IPS DF 6.9 (cell line): Measurements from ENCODE around the gene DIP2B.
"Not testable (repeated sequence)": the region's sequence is repeated elsewhere in the genome, so short reads cannot be mapped to it uniquely, and the experiment has no call there.

Experiments used
- DNase-seq: peaks from one replicate; pipeline ENCODE4 v3.0.0-alpha.2; 2013; ENCODE audit warnings: low read depth, low spot score
- H3K27ac ChIP-seq: one replicate; pipeline ENCODE4 v1.5.1; 2013; ENCODE audit warnings: low read length, control low read depth
- H3K27me3 ChIP-seq: 2 replicates; pipeline ENCODE4 v1.6.1; 2013; ENCODE audit warnings: mild to moderate bottlenecking, low read length; ENCODE audit not compliant: control insufficient read depth, insufficient read depth
- H3K36me3 ChIP-seq: 2 replicates; pipeline ENCODE4 v1.6.1; 2013; ENCODE audit warnings: low read length; ENCODE audit not compliant: control insufficient read depth, insufficient read depth
- H3K4me1 ChIP-seq: 2 replicates; pipeline ENCODE4 v1.6.1; 2013; ENCODE audit warnings: low read length; ENCODE audit not compliant: control insufficient read depth, insufficient read depth
- H3K4me3 ChIP-seq: 2 replicates; pipeline ENCODE4 v1.5.1; 2013; ENCODE audit warnings: mild to moderate bottlenecking, low read length
- H3K9me3 ChIP-seq: 2 replicates; pipeline ENCODE4 v1.6.1; 2013; ENCODE audit warnings: low read length, inconsistent platforms; ENCODE audit not compliant: control insufficient read depth, insufficient read depth
- WGBS: extraction: QIAGEN DNeasy Blood & Tissue Kit; methylation state at CpG from one replicate; pipeline ENCODE4 v1.1.7; 2013; ENCODE audit warnings: mixed read lengths, missing lambda C conversion rate; ENCODE audit not compliant: insufficient read length, insufficient coverage; 5-methylcytosine and 5-hydroxymethylcytosine counted together

The DIP2B gene

DNA sequence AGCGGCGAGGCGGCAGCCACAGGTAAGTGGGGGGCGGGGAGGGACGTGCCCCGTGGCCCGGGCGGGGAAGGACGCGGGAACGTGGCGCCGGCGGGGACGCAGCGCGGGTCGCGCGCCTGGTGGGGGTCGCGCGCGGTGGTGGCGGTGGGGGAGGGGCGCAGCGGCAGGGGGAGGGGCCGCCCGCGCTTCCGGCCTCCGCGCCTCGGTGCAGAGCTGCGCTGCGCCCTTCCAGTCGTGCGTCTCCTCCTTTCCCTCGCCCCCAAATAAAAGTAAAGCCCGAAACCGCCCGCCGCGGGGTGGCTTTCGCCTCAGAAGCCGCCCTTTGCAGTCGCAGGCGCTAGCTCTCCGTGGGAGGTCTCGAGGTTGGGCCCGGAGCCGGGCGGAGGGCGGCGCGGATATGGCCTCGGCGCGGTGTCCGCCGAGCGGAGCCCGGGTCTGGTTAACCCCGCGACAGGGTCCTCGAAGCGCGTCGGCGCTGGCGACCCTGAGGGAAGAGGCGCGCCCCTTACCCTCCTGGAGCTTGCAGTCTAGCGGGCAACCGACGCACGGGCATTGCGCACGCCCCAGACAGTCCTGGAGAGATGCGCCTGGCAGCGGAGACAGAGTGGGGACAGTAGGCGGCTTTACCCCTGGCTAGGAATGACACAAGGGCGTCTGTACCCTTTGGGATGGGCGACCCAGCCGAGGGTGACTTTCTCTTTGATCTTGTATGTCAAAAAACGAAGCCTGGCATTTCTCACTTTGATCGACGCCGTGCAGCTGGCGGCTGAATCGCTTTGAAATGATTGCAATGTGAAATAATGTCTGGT lies 259.7 kb downstream of the DIP2B start:
- peak overlapping the region; percentile 81 for H3K4me3 ChIP-seq
- H3K27ac ChIP-seq, result no peak overlapping the region
- H3K4me1 ChIP-seq, result no peaks in the 10 kb centered on the region
- WGBS, result no CpG with 5 or more reads among the region's 91 CpGs
- no peak for DNase-seq
- no peaks in the 10 kb centered on the region for H3K36me3 ChIP-seq
- no peaks in the 10 kb centered on the region for H3K9me3 ChIP-seq
- H3K27me3 ChIP-seq, result no peaks in the 10 kb centered on the region

DNA sequence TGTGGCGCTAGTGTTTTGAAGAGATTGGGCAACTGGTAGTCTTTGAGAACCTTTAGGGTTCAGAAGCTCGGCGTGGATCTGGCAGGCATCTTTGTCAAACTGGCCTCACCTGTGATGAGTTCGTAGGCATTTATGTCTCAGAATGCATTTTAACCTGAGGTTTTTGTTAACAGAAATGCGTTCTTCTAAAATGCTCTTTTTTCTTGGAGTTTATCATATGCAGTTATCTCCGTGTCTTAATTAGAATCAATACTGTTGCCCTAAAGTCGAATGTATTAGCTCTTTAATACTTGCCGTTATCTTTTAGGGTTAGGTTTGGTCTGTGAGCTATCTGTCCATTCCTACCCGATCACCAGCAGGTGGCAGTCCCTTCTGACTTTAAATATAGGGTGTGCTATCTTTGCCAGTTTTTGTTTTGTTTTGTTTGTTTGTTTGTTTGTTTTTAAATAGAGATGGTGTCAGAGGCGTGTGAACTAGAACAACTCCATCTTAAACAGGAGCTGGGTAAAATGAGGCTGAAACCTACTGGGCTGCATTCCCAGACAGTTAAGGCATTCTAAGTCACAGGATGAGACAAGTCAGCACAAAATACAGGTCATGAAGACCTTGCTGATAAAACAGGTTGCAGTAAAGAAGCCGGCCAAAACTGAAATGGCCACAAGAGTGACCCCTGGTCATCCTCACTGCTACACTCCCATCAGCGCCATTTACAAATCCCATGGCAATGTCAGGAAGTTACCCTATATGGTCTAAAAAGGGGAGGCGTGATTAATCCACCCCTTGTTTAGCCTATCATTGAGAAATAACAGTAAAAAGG lies 260.5 kb downstream of the DIP2B start:
- Histone ChIP-seq H3K27ac (no peak overlapping the region), H3K4me1 (no peaks in the 10 kb centered on the region), H3K36me3 (no peaks in the 10 kb centered on the region), H3K4me3 (peak overlapping the region; percentile 81; the same call in 1 of the 2 replicates), H3K9me3 (no peaks in the 10 kb centered on the region), H3K27me3 (no peaks in the 10 kb centered on the region)
- WGBS, result no CpG with 5 or more reads among the region's 13 CpGs
- DNase-seq, result no peak

DNA sequence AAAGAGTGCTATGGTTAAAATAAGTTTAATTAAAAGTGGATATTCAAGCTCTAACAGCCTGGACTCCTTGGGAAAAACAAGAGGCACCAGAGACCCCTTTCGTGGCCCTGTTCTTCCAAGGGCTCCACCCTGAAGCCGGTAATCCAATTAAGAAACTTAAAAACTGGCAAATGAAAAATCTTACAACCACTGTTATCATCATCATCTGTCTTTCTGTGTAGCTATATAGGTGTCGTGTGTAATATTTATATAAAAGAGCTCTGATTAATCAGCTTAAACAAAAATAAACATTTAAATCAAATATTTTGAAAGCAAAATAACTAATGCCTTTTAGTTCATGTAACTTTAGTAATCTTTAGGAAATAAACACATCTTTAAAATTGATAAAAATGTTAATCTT lies 263.6 kb downstream of the DIP2B start:
- H3K36me3 ChIP-seq, result no peaks in the 10 kb centered on the region
- DNase-seq, result no peak
- no peaks in the 10 kb centered on the region for H3K27me3 ChIP-seq
- no peak overlapping the region for H3K4me3 ChIP-seq
- H3K4me1 ChIP-seq, result no peaks in the 10 kb centered on the region
- H3K27ac ChIP-seq, result no peak overlapping the region
- WGBS, result no CpG with 5 or more reads among the region's 3 CpGs
- H3K9me3 ChIP-seq, result no peaks in the 10 kb centered on the region

DNA sequence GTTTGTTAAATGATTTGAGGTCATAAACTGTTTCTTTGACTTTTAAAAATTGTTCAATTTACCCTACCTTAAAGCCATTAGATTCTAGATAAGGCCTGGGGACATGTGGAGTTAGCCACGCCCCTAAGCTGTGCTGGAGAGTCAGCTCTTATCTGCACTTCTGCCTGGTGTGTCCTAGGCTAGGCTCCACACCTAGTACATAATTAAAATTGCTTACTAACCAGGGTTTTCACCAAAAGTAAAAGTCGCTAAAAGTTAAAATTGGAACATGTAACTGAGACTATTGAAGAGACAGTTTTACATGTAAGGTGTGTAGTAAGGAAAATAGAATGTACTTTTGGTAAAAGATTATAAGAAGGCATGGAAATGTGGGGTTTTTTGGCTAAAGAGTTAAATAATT lies 264.0 kb downstream of the DIP2B start:
- not testable (repeated sequence) for H3K4me1 ChIP-seq, H3K9me3 ChIP-seq, H3K27ac ChIP-seq, H3K27me3 ChIP-seq, H3K4me3 ChIP-seq, H3K36me3 ChIP-seq, DNase-seq
- no CpG with 5 or more reads among the region's 2 CpGs for WGBS

DNA sequence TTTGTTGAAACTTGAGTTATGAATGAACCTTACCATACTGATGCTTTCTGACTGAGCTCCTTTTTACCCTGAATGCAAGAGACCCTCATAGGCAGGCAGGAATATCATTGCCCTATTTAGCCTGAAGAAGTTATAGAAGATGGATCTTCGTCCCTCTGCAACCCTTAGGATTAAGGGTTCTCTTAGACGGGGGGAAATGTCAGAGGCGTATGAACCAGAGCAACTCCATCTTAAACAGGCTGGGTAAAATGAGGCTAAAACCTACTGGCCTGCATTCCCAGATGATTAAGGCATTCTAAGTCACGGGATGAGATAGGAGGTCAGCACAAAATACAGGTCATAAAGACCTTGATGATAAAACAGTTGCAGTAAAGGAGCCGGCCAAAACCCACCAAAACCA lies 266.6 kb downstream of the DIP2B start:
- Histone ChIP-seq H3K27ac (no peak overlapping the region), H3K36me3 (no peaks in the 10 kb centered on the region), H3K4me1 (no peaks in the 10 kb centered on the region), H3K4me3 (no peak overlapping the region), H3K9me3 (no peaks in the 10 kb centered on the region), H3K27me3 (no peaks in the 10 kb centered on the region)
- no peak for DNase-seq
- WGBS, result no CpG with 5 or more reads among the region's 5 CpGs

DNA sequence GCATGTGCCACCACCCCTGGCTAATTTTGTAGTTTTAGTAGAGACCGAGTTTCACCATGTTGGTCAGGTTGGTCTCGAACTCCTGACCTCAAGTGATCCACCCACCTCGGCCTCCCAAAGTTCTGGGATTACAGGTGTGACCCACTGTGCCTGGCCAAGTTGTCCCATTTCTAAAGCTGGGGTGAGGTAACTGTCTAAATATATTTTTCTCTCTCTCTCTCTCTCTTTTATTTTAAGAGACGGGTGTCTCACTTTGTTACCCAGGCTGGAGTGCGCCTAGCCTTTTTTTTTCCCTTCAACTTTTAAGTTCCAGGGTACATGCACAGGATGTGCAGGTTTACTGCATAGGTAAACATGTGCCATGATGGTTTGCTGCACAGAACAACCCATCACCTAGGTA lies 267.7 kb downstream of the DIP2B start:
- Histone ChIP-seq H3K4me1 (no peaks in the 10 kb centered on the region), H3K9me3 (no peaks in the 10 kb centered on the region), H3K4me3 (no peak overlapping the region), H3K36me3 (no peaks in the 10 kb centered on the region), H3K27ac (no peak overlapping the region), H3K27me3 (no peaks in the 10 kb centered on the region)
- no CpG with 5 or more reads among the region's 5 CpGs for WGBS
- no peak for DNase-seq

DNA sequence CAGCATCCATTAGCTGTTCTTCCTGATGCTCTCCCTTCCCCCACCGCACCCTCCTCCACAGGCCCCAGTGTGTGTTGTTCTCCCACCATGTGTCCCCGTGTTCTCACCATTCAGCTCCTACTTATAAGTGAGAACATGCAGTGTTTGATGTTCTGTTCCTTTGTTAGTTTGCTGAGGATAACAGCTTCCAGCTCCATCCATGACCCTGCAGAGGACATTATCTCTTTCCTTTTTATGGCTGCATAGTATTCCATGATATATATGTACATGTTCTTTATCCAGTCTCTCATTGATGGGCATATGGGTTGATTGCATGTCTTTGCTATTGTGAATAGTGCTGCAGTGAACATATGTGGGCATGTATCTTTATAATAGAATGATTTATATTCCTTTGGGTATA lies 268.1 kb downstream of the DIP2B start:
- no peak for DNase-seq
- Histone ChIP-seq H3K36me3 (no peaks in the 10 kb centered on the region), H3K27me3 (no peaks in the 10 kb centered on the region), H3K4me3 (no peak overlapping the region), H3K27ac (no peak overlapping the region), H3K4me1 (no peaks in the 10 kb centered on the region), H3K9me3 (no peaks in the 10 kb centered on the region)
- WGBS, result no CpG with 5 or more reads among the region's 2 CpGs

DNA sequence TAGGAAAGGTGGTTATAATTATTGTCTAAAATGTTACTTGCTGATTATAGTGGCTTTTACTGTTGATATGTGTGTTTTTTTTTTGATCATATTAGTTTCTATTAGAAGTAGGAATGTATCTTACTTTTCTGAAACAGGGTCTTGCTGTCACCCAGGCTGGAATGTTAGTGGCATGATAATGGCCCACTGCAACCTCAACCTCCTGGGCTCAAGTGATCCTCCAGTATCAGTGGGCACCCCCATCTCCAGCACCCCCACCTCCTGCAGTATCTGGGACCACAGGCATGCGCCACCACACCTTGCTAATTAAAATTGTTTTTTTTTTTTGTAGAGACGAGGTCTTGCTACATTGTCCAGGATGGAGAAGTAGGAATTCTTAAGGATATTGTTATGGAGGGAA lies 270.5 kb downstream of the DIP2B start:
- H3K4me1 ChIP-seq, result no peaks in the 10 kb centered on the region
- no peak overlapping the region for H3K4me3 ChIP-seq
- H3K36me3 ChIP-seq, result no peaks in the 10 kb centered on the region
- no peak for DNase-seq
- no peaks in the 10 kb centered on the region for H3K9me3 ChIP-seq
- no CpG with 5 or more reads among the region's 2 CpGs for WGBS
- H3K27ac ChIP-seq, result no peak overlapping the region
- H3K27me3 ChIP-seq, result no peaks in the 10 kb centered on the region

DNA sequence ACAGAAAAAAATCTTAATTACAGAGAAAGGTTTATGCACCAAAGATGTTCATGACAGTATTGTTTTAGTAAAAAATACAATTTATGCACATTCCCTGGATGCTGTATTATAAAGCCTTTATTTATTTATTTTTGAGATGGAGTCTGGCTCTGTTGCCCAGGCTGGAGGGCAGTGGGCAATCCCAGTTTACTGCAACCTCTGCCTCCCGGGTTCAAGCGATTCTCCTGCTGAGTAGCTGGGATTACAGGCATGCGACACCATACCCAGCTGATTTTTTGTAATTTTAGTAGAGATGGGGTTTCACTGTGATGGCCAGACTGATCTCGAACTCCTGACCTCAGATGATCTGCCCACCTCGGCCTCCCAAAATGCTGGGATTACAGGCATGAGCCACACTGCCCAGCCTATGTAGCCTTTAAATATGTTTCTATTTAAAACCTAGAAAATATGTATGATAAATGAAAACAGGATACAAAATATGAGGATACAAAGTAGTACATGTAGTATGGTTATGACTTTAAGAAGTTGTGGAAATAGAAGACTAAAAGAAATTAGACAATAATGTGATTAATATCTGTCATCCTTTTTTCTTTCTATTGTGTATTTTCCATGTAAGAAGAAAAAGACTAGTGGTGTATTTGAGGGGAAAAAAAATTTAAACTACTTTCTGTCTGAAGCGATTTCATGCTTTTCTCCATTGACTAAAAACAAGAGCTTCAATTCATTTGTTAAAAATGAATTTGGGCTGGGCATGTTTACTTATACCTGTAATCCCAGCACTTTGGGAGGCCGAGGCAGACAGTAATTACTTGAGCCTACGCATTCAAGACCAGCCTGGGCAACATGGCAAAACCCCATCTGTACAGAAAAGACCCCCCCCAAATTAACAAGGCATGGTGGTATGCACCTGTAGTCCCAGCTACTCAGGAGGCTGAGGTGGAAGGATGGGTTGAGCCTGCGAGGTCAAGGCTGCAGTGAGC lies 272.3 kb downstream of the DIP2B start:
- H3K4me1 ChIP-seq, result no peaks in the 10 kb centered on the region
- WGBS, result no CpG with 5 or more reads among the region's 9 CpGs
- H3K27ac ChIP-seq, result no peak overlapping the region
- H3K4me3 ChIP-seq, result no peak overlapping the region
- no peak for DNase-seq
- H3K36me3 ChIP-seq, result no peaks in the 10 kb centered on the region
- no peaks in the 10 kb centered on the region for H3K27me3 ChIP-seq
- no peaks in the 10 kb centered on the region for H3K9me3 ChIP-seq
